GM23248 (cell line): ENCODE data around the gene EBI3. TPM values are rescaled to one million over a fixed set of nuclear protein-coding genes. Genes with fewer than 3 reads are reported as not detected.

Experiments
- DNase-seq: peaks from one replicate; pipeline ENCODE4 v3.0.0-alpha.2; 2015
- H2AFZ ChIP-seq: fragments of 200-600 bp; sonication (generic); 2 replicates; pipeline ENCODE4 v1.6.1; 2016; ENCODE audit warnings: antibody characterized with exemption
- H3F3A ChIP-seq: fragments of 200-600 bp; sonication (generic); 2 replicates; pipeline ENCODE4 v1.6.1; 2016; ENCODE audit warnings: mild to moderate bottlenecking, antibody characterized with exemption, mixed run types; ENCODE audit not compliant: insufficient read depth
- H3K27ac ChIP-seq: fragments of 200-600 bp; sonication (generic); 2 replicates; pipeline ENCODE4 v1.5.1; 2016; ENCODE audit warnings: mild to moderate bottlenecking
- H3K27me3 ChIP-seq: fragments of 200-600 bp; sonication (generic); replicated peaks from 2 replicates; pipeline ENCODE4 v1.6.1; 2016; ENCODE audit warnings: mild to moderate bottlenecking; ENCODE audit not compliant: insufficient read depth
- H3K36me3 ChIP-seq: fragments of 200-600 bp; sonication (generic); 2 replicates; pipeline ENCODE4 v1.6.1; 2016; ENCODE audit warnings: low read depth, mild to moderate bottlenecking
- H3K4me1 ChIP-seq: fragments of 200-600 bp; sonication (generic); 2 replicates; pipeline ENCODE4 v1.6.1; 2016; ENCODE audit warnings: mild to moderate bottlenecking; ENCODE audit not compliant: insufficient read depth
- H3K4me2 ChIP-seq: fragments of 200-600 bp; sonication (generic); one replicate; pipeline ENCODE4 v1.6.1; 2016; ENCODE audit warnings: mild to moderate bottlenecking; ENCODE audit not compliant: unreplicated experiment
- H3K4me3 ChIP-seq: fragments of 200-600 bp; sonication (generic); 2 replicates; pipeline ENCODE4 v1.5.1; 2016; ENCODE audit warnings: mild to moderate bottlenecking
- H3K79me2 ChIP-seq: fragments of 200-600 bp; sonication (generic); 2 replicates; pipeline ENCODE4 v1.6.1; 2016; ENCODE audit warnings: mild to moderate bottlenecking; ENCODE audit not compliant: insufficient read depth
- H3K9ac ChIP-seq: fragments of 200-600 bp; sonication (generic); 2 replicates; pipeline ENCODE4 v1.6.1; 2016; ENCODE audit warnings: mild to moderate bottlenecking
- H3K9me2 ChIP-seq: fragments of 200-600 bp; sonication (generic); 2 replicates; pipeline ENCODE4 v1.6.1; 2016; ENCODE audit warnings: mixed run types, mild to moderate bottlenecking, moderate library complexity; ENCODE audit not compliant: insufficient read depth
- H3K9me3 ChIP-seq: fragments of 200-600 bp; sonication (generic); one replicate; pipeline ENCODE4 v1.6.1; 2017; ENCODE audit warnings: low read depth
- H4K20me1 ChIP-seq: fragments of 200-600 bp; sonication (generic); 2 replicates; pipeline ENCODE4 v1.6.0; 2016; ENCODE audit not compliant: insufficient read depth
- EZH2 ChIP-seq: fragments of 200-600 bp; sonication (generic); IDR thresholded peaks from 2 replicates; pipeline ENCODE4 v1.6.1; 2018; ENCODE audit warnings: antibody characterized with exemption, mild to moderate bottlenecking; ENCODE audit not compliant: insufficient read depth, poor library complexity, severe bottlenecking
- EZH2phosphoT487 ChIP-seq: fragments of 200-600 bp; sonication (generic); IDR thresholded peaks from 2 replicates; pipeline ENCODE4 v1.6.1; 2018; ENCODE audit warnings: antibody characterized with exemption, moderate library complexity, mild to moderate bottlenecking, low read depth; ENCODE audit not compliant: insufficient read depth
- WGBS, 2 experiments: methylation state at CpG; one replicate each; pipeline ENCODE4 v1.1.6; 2015 to 2017; ENCODE audit warnings: low lambda C conversion rate in 2 of 2, low coverage in 1 of 2; ENCODE audit errors: missing lambda C conversion rate in 2 of 2; 5-methylcytosine and 5-hydroxymethylcytosine counted together
- in situ Hi-C: fragments of 300-500 bp; cut with MboI; formaldehyde crosslinking; loops from 2 replicates; pipeline ENCODE4 v1.15.0; 2020
- polyA plus RNA-seq: library from polyadenylated mRNA; unstranded; fragments of >200 nt; fragmentation: Nextera tagmentation; extraction: Ambion mirVana; gene quantifications from 2 replicates; pipeline ENCODE4 v1.2.1, GENCODE V29; 2016
- total RNA-seq: library from RNA; depleted of rRNA; stranded (reverse); fragments of >200 nt; shearing (Covaris generic); gene quantifications from 2 replicates; pipeline ENCODE4 v1.2.3, GENCODE V29; 2014; rRNA removed

The EBI3 gene
- total RNA-seq (0.76 TPM in 1 of 2 replicates, not detected in the other), polyA plus RNA-seq (0.56 and 1.1 TPM in 2 replicates)

DNA sequence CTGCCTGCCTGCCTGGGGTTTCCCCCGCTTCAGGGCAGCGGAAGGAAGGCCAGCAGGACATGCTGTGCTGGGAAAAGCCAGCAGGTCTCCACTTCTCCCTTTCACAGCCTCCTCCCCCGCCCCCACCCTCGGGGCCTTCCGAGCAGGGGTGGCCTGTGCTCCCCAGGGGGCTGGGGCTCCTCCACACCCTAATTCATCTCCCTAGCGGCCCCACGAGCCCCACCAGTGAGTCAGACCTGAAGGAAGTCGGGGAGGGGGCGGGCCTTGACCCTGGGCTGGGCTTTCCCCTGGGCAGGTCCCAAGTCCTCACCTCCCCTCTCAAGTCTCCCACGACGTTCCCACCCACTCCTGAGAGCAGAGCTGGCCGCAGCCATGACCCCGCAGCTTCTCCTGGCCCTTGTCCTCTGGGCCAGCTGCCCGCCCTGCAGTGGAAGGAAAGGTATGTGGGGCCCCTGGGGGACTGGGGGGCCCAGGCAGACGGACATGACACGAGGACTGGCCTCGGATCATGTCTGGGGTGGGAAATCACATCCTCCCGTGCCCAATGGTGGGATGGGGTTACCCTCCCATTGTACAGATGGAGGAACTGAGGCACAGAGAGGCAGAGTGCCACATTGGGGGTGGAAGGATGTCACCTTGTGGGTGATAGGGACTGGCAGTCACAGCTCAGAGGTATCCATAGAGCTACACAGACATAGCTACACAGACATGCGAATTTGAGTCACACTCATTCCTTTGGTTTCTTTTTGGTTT is at the start of gene EBI3:
TSS of gene EBI3 (plus strand) at position 345 of the 753 bp plus-strand sequence. CDS start at position 373, 28 bp downstream.
- Histone ChIP-seq H3K9me3 (no peaks in the 10 kb centered on the region), H3K79me2 (no peaks in the 10 kb centered on the region), H3K4me3 (no peak within 1 kb of the TSS), H3K9me2 (no peaks in the 10 kb centered on the region), H3K27me3 (peaks cover 20% of the 10 kb centered on the region), H2AFZ (peak within 1 kb of the TSS; percentile 48; the same call in 1 of the 2 replicates), H3K9ac (no peak within 1 kb of the TSS), H3K36me3 (no peaks in the 10 kb centered on the region), H3K4me1 (peaks cover 8% of the 10 kb centered on the region; the same call in 1 of the 2 replicates), H3K4me2 (peak within 1 kb of the TSS; percentile 12), H3K27ac (no peak within 1 kb of the TSS), H3F3A (no peaks in the 10 kb centered on the region), H4K20me1 (no peaks in the 10 kb centered on the region)
- DNase-seq: peak; percentile 45
- WGBS, 2 experiments: 16 to 37% methylated on average over 6 to 19 of the region's 19 CpGs
- TF ChIP-seq EZH2phosphoT487 (no peak), EZH2 (no peak)
- in situ Hi-C loops: no loop called here

DNA sequence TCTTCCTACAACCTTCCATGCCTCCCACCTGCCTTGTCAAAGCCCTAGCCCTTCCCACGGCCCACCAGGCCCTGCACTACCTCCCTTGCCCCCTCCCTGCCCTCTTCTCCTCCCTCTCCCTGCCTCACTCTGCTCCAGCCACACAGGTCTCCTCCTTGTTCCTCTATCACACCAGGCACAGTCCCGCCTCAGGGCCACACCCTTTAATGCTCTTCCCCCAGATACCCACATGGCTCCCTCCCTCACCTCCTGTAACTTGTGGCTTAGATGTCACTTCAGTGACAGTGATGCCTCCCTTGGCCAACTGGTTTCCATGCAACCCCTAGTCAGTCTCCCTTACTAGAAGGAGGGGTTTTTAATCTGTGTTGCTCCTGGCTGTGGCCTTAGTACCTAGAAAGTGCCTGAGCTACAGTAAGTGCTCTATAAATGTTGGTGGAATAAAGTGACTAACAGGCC is 48.2 kb upstream of the EBI3 start:
- peak; percentile 26 for DNase-seq
- H3K4me3 ChIP-seq: peak overlapping the region; percentile 93
- H3K9me2 ChIP-seq: no peaks in the 10 kb centered on the region
- no peak for TF ChIP-seq EZH2
- no peak for TF ChIP-seq EZH2phosphoT487
- H3K9me3 ChIP-seq: no peaks in the 10 kb centered on the region
- H3F3A ChIP-seq: no peaks in the 10 kb centered on the region
- H3K4me2 ChIP-seq: peak overlapping the region; percentile 79
- H3K27me3 ChIP-seq: no peaks in the 10 kb centered on the region
- 0 out of 2 replicates have a peak overlapping the region, but pooled peaks have one; percentile 57 for H3K27ac ChIP-seq
- peaks cover 22% of the 10 kb centered on the region for H3K79me2 ChIP-seq
- no peaks in the 10 kb centered on the region for H3K36me3 ChIP-seq
- peaks cover 7% of the 10 kb centered on the region; the same call in 1 of the 2 replicates for H3K4me1 ChIP-seq
- no peaks in the 10 kb centered on the region for H4K20me1 ChIP-seq
- WGBS, 2 experiments: 67 to 69% methylated on average over 2 of the region's 2 CpGs
- H2AFZ ChIP-seq: no peak overlapping the region
- peak overlapping the region; percentile 87 for H3K9ac ChIP-seq
- in situ Hi-C loops: no loop called here

DNA sequence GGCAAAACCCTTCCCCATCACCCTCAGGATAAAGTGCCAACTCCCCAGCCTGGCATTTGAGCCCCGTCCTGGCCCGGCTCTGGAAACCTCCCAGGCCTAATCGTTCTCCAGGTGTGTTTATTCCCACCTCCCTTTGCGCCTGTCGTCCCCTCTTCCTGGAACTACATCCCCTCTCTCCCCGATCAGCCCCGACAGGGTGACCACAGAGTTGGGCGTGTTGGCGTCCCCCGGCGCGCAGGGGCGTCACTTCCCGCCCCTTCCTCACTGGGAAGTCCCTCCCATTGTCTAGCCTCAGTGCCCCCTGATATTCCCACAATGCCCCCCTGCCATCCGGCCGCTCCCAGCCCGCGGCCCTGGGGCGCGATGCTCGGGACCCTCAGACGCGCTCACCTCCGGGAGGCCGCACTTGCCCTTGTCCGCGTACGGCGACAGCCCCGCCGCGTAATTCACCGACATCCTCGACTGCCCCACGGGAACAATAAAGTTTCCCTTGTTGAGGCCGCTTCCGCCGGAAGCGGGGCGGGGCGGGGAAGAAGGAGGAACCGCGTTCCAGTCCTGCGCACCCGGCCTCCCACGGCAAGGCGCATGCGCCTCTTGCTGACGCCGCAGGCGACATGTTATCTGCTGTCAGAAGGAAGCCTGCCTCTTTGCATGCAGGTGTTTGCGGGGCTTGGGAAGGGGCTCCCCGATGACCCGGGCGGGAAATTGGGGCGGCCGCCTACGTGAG is 47.1 kb upstream of the EBI3 start, which contains the start of the genes ANKRD24 and SIRT6:
TSS of gene ANKRD24 (plus strand) at position 606 of the 727 bp plus-strand sequence. CDS start 3,737 bp downstream, outside the sequence.
TSS of gene SIRT6 (minus strand) at position 480 of the 727 bp plus-strand sequence. CDS start at position 456, 24 bp downstream.
- peak within 1 kb of the TSS; percentile 93 for H3K4me3 ChIP-seq
- H3K9me2 ChIP-seq: no peaks in the 10 kb centered on the region
- H2AFZ ChIP-seq: peak within 1 kb of the TSS; percentile 95
- peak within 1 kb of the TSS; percentile 92 for H3K4me2 ChIP-seq
- H3K27me3 ChIP-seq: no peaks in the 10 kb centered on the region
- H4K20me1 ChIP-seq: no peaks in the 10 kb centered on the region
- peak within 1 kb of the TSS; percentile 57 for H3K27ac ChIP-seq
- H3K36me3 ChIP-seq: no peaks in the 10 kb centered on the region
- peak; percentile 98 for DNase-seq
- H3F3A ChIP-seq: no peaks in the 10 kb centered on the region
- WGBS, 2 experiments: 0 to 1% methylated on average over 41 to 58 of the region's 58 CpGs
- no peaks in the 10 kb centered on the region for H3K9me3 ChIP-seq
- H3K9ac ChIP-seq: peak within 1 kb of the TSS; percentile 87
- H3K4me1 ChIP-seq: peaks cover 7% of the 10 kb centered on the region; the same call in 1 of the 2 replicates
- in situ Hi-C loops: no loop called here
- peaks cover 22% of the 10 kb centered on the region for H3K79me2 ChIP-seq
- TF ChIP-seq EZH2phosphoT487 (no peak), EZH2 (no peak)
